IMR-90 (cell line): ENCODE data around the gene BANP. TPM values are rescaled to one million over a fixed set of nuclear protein-coding genes. Genes with fewer than 3 reads are reported as not detected.

Experiments used
- ATAC-seq: fragments of 200-7000 bp; cut with Tn5 transposase; 2 replicates; pipeline ENCODE4 v1.9.1; 2020; ENCODE audit warnings: low read depth, mild to moderate bottlenecking, moderate library complexity
- BruUV-seq: library from RNA; stranded (reverse); fragments of 400-500 nt; replicated peaks from 2 replicates; lab custom pipeline; 2021; lab: Mats Ljungman, UMichigan
- CTCF ChIA-PET: fragments of 300-600 bp; formaldehyde crosslinking; extraction: SDS; loops from one replicate; lab custom pipeline; 2021; ENCODE audit warnings: antibody characterized with exemption; lab: Yijun Ruan, JAX
- POLR2A ChIA-PET: fragments of 300-600 bp; sonication (Branson Sonifier 250); formaldehyde crosslinking; loops from one replicate; lab custom pipeline; 2022; ENCODE audit warnings: antibody characterized with exemption; ENCODE audit not compliant: unreplicated experiment; lab: Charles Lee
- DNase-seq: peaks from one replicate; pipeline ENCODE4 v3.0.0; 2013
- H2AFZ ChIP-seq: replicated peaks from 2 replicates; pipeline ENCODE3; 2013; ENCODE audit warnings: low read length, mild to moderate bottlenecking; ENCODE audit not compliant: poor library complexity
- H2AK5ac ChIP-seq: 2 replicates; pipeline ENCODE4 v1.6.1; 2013; ENCODE audit warnings: low read depth, low read length, inconsistent platforms
- H2AK9ac ChIP-seq: replicated peaks from 2 replicates; pipeline ENCODE3; 2013; ENCODE audit warnings: mild to moderate bottlenecking, low read depth, low read length, moderate library complexity; ENCODE audit not compliant: poor library complexity
- H2BK120ac ChIP-seq: 2 replicates; pipeline ENCODE4 v1.6.1; 2013; ENCODE audit warnings: low read depth, low read length, inconsistent platforms
- H2BK15ac ChIP-seq: 3 replicates; pipeline ENCODE4 v1.6.1; 2013; ENCODE audit warnings: low read depth, low read length, inconsistent platforms
- H2BK20ac ChIP-seq: 2 replicates; pipeline ENCODE4 v1.6.1; 2013; ENCODE audit warnings: low read depth, mild to moderate bottlenecking, inconsistent platforms, low read length, moderate library complexity
- H2BK5ac ChIP-seq: 2 replicates; pipeline ENCODE4 v1.6.1; 2013; ENCODE audit warnings: mild to moderate bottlenecking, low read depth, low read length, inconsistent platforms; ENCODE audit not compliant: poor library complexity, severe bottlenecking
- H3K14ac ChIP-seq: replicated peaks from 2 replicates; pipeline ENCODE4 v1.6.1; 2013; ENCODE audit warnings: low read depth, low read length, inconsistent platforms
- H3K18ac ChIP-seq: 2 replicates; pipeline ENCODE4 v1.6.1; 2013; ENCODE audit warnings: low read depth, low read length, control low read depth
- H3K23ac ChIP-seq: 2 replicates; pipeline ENCODE4 v1.6.1; 2013; ENCODE audit warnings: low read depth, low read length, inconsistent platforms
- H3K27ac ChIP-seq: 2 replicates; pipeline ENCODE4 v1.5.1; 2013; ENCODE audit warnings: mild to moderate bottlenecking, control low read depth, low read length; ENCODE audit not compliant: insufficient read depth
- H3K27me3 ChIP-seq: 2 replicates; pipeline ENCODE4 v1.6.1; 2013; ENCODE audit warnings: low read length; ENCODE audit not compliant: control insufficient read depth, insufficient read depth
- H3K36me3 ChIP-seq: 2 replicates; pipeline ENCODE4 v1.6.1; 2013; ENCODE audit warnings: low read length, mixed read lengths; ENCODE audit not compliant: control insufficient read depth, insufficient read depth
- H3K4ac ChIP-seq: 2 replicates; pipeline ENCODE4 v1.6.1; 2013; ENCODE audit warnings: low read depth, low read length, inconsistent platforms
- H3K4me1 ChIP-seq: 2 replicates; pipeline ENCODE4 v1.6.1; 2013; ENCODE audit warnings: low read length, mixed read lengths; ENCODE audit not compliant: control insufficient read depth, insufficient read depth
- H3K4me2 ChIP-seq: 2 replicates; pipeline ENCODE4 v1.6.1; 2013; ENCODE audit warnings: low read depth, mild to moderate bottlenecking, control low read depth, low read length, moderate library complexity
- H3K4me3 ChIP-seq: 2 replicates; pipeline ENCODE4 v1.5.1; 2013; ENCODE audit warnings: low read depth, mild to moderate bottlenecking, control low read depth, low read length, moderate library complexity; ENCODE audit not compliant: insufficient read depth
- H3K56ac ChIP-seq: 2 replicates; pipeline ENCODE4 v1.6.1; 2013; ENCODE audit warnings: low read length, inconsistent platforms; ENCODE audit not compliant: insufficient read depth; ENCODE audit errors: extremely low read depth
- H3K79me1 ChIP-seq, 2 experiments: 2 replicates each; pipeline ENCODE4 v1.6.1; 2013; ENCODE audit warnings: low read length in 2 of 2, inconsistent platforms in 1 of 2, low read depth in 1 of 2
- H3K9ac ChIP-seq: 2 replicates; pipeline ENCODE4 v1.6.1; 2013; ENCODE audit warnings: low read depth, low read length, control low read depth
- H3K9me1 ChIP-seq: 2 replicates; pipeline ENCODE4 v1.6.1; 2013; ENCODE audit warnings: low read length, inconsistent platforms; ENCODE audit not compliant: insufficient read depth
- H3K9me3 ChIP-seq: 2 replicates; pipeline ENCODE4 v1.6.1; 2013; ENCODE audit warnings: low read length; ENCODE audit not compliant: control insufficient read depth, insufficient read depth
- H4K20me1 ChIP-seq: 2 replicates; pipeline ENCODE4 v1.6.1; 2013; ENCODE audit warnings: low read length, inconsistent platforms; ENCODE audit not compliant: insufficient read depth
- H4K5ac ChIP-seq: 2 replicates; pipeline ENCODE4 v1.6.1; 2013; ENCODE audit warnings: mild to moderate bottlenecking, low read depth, low read length, control low read depth
- H4K8ac ChIP-seq, 2 experiments: 2 replicates each; pipeline ENCODE4 v1.6.1; 2013; ENCODE audit warnings: low read depth in 2 of 2, low read length in 2 of 2, control low read depth in 1 of 2, inconsistent platforms in 1 of 2
- H4K91ac ChIP-seq: 2 replicates; pipeline ENCODE4 v1.6.1; 2013; ENCODE audit warnings: low read depth, low read length, inconsistent platforms; ENCODE audit not compliant: insufficient read depth
- BHLHE40 ChIP-seq: fragments of 150-350 bp; IDR thresholded peaks from 2 replicates; pipeline ENCODE4 v1.6.1; 2016; ENCODE audit warnings: mild to moderate bottlenecking, low read depth, low read length
- CEBPB ChIP-seq: IDR thresholded peaks from 2 replicates; pipeline ENCODE4 v1.6.1; 2012; ENCODE audit warnings: low read depth, low read length, improper control_type of control experiment
- CHD1 ChIP-seq: IDR thresholded peaks from 2 replicates; pipeline ENCODE4 v1.6.1; 2012; ENCODE audit warnings: low read depth, low read length, improper control_type of control experiment
- FOS ChIP-seq: fragments of 150-350 bp; IDR thresholded peaks from 2 replicates; pipeline ENCODE4 v1.6.1; 2016; ENCODE audit warnings: low read depth, low read length
- MAFK ChIP-seq: IDR thresholded peaks from 2 replicates; pipeline ENCODE4 v1.6.1; 2012; ENCODE audit warnings: low read depth, low read length, improper control_type of control experiment
- MAZ ChIP-seq: IDR thresholded peaks from 2 replicates; pipeline ENCODE4 v1.6.1; 2012; ENCODE audit warnings: low read depth, mild to moderate bottlenecking, low read length, improper control_type of control experiment, moderate library complexity, borderline replicate concordance
- MXI1 ChIP-seq: IDR thresholded peaks from 2 replicates; pipeline ENCODE4 v1.6.1; 2012; ENCODE audit warnings: low read depth, mild to moderate bottlenecking, low read length, moderate library complexity, borderline replicate concordance
- NFE2L2 ChIP-seq: fragments of 150-350 bp; IDR thresholded peaks from 2 replicates; pipeline ENCODE4 v1.6.1; 2016; ENCODE audit warnings: low read depth, mild to moderate bottlenecking, low read length
- POLR2A ChIP-seq: IDR thresholded peaks from 2 replicates; pipeline ENCODE4 v1.6.1; 2012; ENCODE audit warnings: mild to moderate bottlenecking, low read depth, low read length
- RAD21 ChIP-seq: IDR thresholded peaks from 2 replicates; pipeline ENCODE4 v1.6.1; 2012; ENCODE audit warnings: low read length, improper control_type of control experiment
- RCOR1 ChIP-seq: IDR thresholded peaks from 2 replicates; pipeline ENCODE4 v1.6.1; 2012; ENCODE audit warnings: mild to moderate bottlenecking, low read length, improper control_type of control experiment; ENCODE audit not compliant: insufficient replicate concordance
- RFX5 ChIP-seq: IDR thresholded peaks from 2 replicates; pipeline ENCODE4 v1.8.0; 2012; ENCODE audit warnings: low read depth, mild to moderate bottlenecking, low read length, moderate library complexity
- SMC3 ChIP-seq: fragments of 150-350 bp; IDR thresholded peaks from 2 replicates; pipeline ENCODE4 v1.6.1; 2016; ENCODE audit warnings: low read depth, mild to moderate bottlenecking, antibody characterized with exemption, low read length, moderate library complexity
- USF2 ChIP-seq: fragments of 150-350 bp; IDR thresholded peaks from 2 replicates; pipeline ENCODE4 v1.6.1; 2017; ENCODE audit warnings: mild to moderate bottlenecking, antibody characterized with exemption, low read length, low read depth
- WGBS, 2 experiments: methylation state at CpG; one replicate each; pipeline versions ENCODE4 v1.1.5 to v1.1.7; 2013; ENCODE audit warnings: missing lambda C conversion rate in 2 of 2; ENCODE audit not compliant: insufficient read length in 1 of 2; ENCODE audit errors: extremely low coverage in 2 of 2; 5-methylcytosine and 5-hydroxymethylcytosine counted together
- dilution Hi-C: fragments of 300-500 bp; cut with HindIII; formaldehyde crosslinking; loops from one replicate; pipeline ENCODE4 v1.14.3; 2018; ENCODE audit warnings: low sequenced_read_pairs; ENCODE audit not compliant: unreplicated experiment
- in situ Hi-C: fragments of 300-500 bp; cut with MboI; formaldehyde crosslinking; loops from 3 replicates; pipeline ENCODE4 v1.14.3; 2019; ENCODE audit warnings: low sequenced_read_pairs, inconsistent platforms, mixed read lengths
- intact Hi-C: fragments of 100-400 bp; cut with micrococcal nuclease; formaldehyde crosslinking; loops from 2 replicates; pipeline ENCODE4 v1.10.0; 2022
- polyA plus RNA-seq, 3 experiments: library from polyadenylated mRNA; depleted of rRNA; stranded (reverse); fragments of >200 nt; gene quantifications; 2 replicates each; pipeline ENCODE4 v1.2.3, GENCODE V29; 2012; ENCODE audit warnings: low replicate concordance in 1 of 3
- total RNA-seq: library from RNA; depleted of rRNA; stranded (reverse); fragments of >200 nt; gene quantifications from 2 replicates; pipeline ENCODE4 v1.2.3, GENCODE V29; 2012
- TF ChIP-seq, protein P1 (sequence below): conservative IDR thresholded peaks from 2 replicates; pipeline ENCODE4 v1.5.1; 2012; ENCODE audit warnings: mild to moderate bottlenecking, low read depth, low read length, improper control_type of control experiment
- TF ChIP-seq, protein P2 (sequence below): fragments of 150-350 bp; IDR thresholded peaks from 2 replicates; pipeline ENCODE4 v1.6.1; 2016; ENCODE audit warnings: low read depth, mild to moderate bottlenecking, low read length, moderate library complexity, borderline replicate concordance

BANP gene
- total and polyA plus RNA-seq, 2 of the 4 experiments (the other 2 are of a cell fraction), result 17.4 to 17.9 TPM

DNA sequence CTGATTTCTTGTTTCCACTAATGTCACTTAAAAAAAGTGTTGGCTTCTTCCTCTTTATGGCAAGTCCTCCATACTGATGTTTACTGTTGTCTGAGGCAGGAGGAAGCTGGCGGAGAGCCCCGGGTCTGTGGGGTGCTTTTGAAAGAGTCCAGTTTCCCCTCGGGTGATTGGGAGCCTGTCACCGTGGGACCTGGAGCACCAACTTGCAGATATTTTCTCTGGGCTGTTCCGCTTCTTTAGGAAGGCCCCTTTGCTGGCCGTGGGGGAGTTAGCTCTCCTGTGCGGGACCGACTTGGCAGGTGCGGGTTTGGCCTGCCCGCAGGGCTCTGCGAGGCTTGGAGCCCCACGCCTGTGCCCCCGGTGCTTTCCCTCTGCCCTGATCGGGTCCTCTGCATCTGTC is 3.1 kb downstream of the BANP start:
- H3K4ac ChIP-seq, result no peak overlapping the region
- H3K4me2 ChIP-seq, result no peak overlapping the region
- no peak overlapping the region for H3K4me3 ChIP-seq
- H4K20me1 ChIP-seq, result peaks cover 9% of the 10 kb centered on the region
- no peak overlapping the region for H2AK5ac ChIP-seq
- POLR2A ChIA-PET, result no interaction called here
- no peak overlapping the region for H3K56ac ChIP-seq
- H2BK15ac ChIP-seq, result no peak overlapping the region
- peaks cover 4% of the 10 kb centered on the region for H3K36me3 ChIP-seq
- H4K91ac ChIP-seq, result no peak overlapping the region
- dilution Hi-C loops, result no loop called here
- intact Hi-C loops, result loop anchor here (10.0 kb wide), 3 partner anchors 350 to 610 kb away; partner anchors contain the start of gene ZNF469
- H3K27ac ChIP-seq, result no peak overlapping the region
- DNase-seq, result no peak
- no peak for ATAC-seq
- BruUV-seq, result no TSS peak
- no peak overlapping the region for H2AFZ ChIP-seq
- no peak overlapping the region for H2BK20ac ChIP-seq
- H3K18ac ChIP-seq, result no peak overlapping the region
- no peak overlapping the region for H4K5ac ChIP-seq
- CTCF ChIA-PET, result no interaction called here
- no peaks in the 10 kb centered on the region for H3K27me3 ChIP-seq
- H3K14ac ChIP-seq, result no peak overlapping the region
- in situ Hi-C loops, result no loop called here
- H3K9ac ChIP-seq, result no peak overlapping the region
- no peak overlapping the region for H2BK120ac ChIP-seq
- TF ChIP-seq MAFK (no peak), CEBPB (no peak), RFX5 (no peak), RCOR1 (no peak), CHD1 (no peak), POLR2A (no peak), RAD21 (no peak), MXI1 (no peak), FOS (no peak), SMC3 (no peak), NFE2L2 (no peak), BHLHE40 (no peak), USF2 (no peak), MAZ (no peak)
- TF ChIP-seq, protein P1, sequence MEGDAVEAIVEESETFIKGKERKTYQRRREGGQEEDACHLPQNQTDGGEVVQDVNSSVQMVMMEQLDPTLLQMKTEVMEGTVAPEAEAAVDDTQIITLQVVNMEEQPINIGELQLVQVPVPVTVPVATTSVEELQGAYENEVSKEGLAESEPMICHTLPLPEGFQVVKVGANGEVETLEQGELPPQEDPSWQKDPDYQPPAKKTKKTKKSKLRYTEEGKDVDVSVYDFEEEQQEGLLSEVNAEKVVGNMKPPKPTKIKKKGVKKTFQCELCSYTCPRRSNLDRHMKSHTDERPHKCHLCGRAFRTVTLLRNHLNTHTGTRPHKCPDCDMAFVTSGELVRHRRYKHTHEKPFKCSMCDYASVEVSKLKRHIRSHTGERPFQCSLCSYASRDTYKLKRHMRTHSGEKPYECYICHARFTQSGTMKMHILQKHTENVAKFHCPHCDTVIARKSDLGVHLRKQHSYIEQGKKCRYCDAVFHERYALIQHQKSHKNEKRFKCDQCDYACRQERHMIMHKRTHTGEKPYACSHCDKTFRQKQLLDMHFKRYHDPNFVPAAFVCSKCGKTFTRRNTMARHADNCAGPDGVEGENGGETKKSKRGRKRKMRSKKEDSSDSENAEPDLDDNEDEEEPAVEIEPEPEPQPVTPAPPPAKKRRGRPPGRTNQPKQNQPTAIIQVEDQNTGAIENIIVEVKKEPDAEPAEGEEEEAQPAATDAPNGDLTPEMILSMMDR, result no peak
- TF ChIP-seq, protein P2, sequence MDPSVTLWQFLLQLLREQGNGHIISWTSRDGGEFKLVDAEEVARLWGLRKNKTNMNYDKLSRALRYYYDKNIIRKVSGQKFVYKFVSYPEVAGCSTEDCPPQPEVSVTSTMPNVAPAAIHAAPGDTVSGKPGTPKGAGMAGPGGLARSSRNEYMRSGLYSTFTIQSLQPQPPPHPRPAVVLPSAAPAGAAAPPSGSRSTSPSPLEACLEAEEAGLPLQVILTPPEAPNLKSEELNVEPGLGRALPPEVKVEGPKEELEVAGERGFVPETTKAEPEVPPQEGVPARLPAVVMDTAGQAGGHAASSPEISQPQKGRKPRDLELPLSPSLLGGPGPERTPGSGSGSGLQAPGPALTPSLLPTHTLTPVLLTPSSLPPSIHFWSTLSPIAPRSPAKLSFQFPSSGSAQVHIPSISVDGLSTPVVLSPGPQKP, result no peak
- H3K9me3 ChIP-seq, result no peaks in the 10 kb centered on the region
- H3K79me1 ChIP-seq, result peaks cover 33 to 74% of the 10 kb centered on the region in 2 experiments
- H4K8ac ChIP-seq, result no peak overlapping the region
- peaks cover 19% of the 10 kb centered on the region for H3K9me1 ChIP-seq
- no peak overlapping the region for H3K23ac ChIP-seq
- WGBS, 2 experiments, result 89% methylated on average over 3 of the region's 14 CpGs; no CpG with 5 or more reads in 1 of the 2 experiments
- no peak overlapping the region for H2AK9ac ChIP-seq
- peaks cover 21% of the 10 kb centered on the region for H3K4me1 ChIP-seq
- no peak overlapping the region for H2BK5ac ChIP-seq
